ENCODE results near the gene ABCG4. TPM values are rescaled to one million over a fixed set of nuclear protein-coding genes. Genes with fewer than 3 reads are reported as not detected.

The ABCG4 gene
- total and polyA plus RNA-seq, 9 of the 15 experiments (the other 6 are each of a cell fraction or from before 2014, with no cell fraction given), result 0.03 to 0.11 (median 0.07) TPM; not detected in 4

DNA sequence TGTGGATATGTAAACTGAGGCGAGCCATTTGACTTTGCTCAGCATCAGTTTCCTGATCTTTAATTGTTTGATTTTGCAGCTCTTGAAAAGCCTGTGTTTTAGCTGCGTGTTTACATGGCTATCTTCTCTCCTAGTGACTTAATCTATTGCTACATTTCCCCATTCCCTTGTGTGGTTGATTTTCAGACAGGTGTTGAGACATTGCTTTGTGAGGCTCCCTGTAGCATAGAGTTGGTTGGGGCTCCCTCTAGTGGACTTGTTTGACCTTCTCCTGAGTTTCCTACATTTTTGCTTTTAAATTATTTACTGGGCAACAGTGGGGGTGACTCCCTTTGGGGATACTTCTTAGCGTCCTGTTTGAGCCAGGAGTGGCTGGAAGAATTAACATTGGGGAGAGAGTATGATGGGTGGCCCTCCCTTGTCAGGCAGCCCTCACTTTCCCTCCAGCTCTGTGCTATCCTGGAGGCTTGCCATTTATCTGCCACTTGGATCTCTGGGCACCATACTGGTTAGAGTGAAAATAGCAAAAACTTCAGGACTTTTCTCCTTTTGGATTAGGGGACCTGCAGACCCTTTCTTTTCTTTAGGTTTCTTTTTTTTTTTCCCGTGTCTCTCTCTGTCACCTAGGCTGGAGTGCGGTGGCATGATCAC is 48.1 kb downstream of the ABCG4 start (continued):
- TF ChIP-seq ZNF354B (CRISPR knock-in tag; IDR thresholded peaks at IDR 0.05) (no peak), XRCC5 (IDR thresholded peaks at IDR 0.05; ENCODE audit: low read depth, low read length) (0 out of 2 replicates have a peak, but pooled peaks have one; percentile 59), CC2D1A (IDR thresholded peaks at IDR 0.05) (peak; percentile 61; the same call in 1 of the 2 replicates), U2AF1 (optimal IDR thresholded peaks at IDR 0.05; ENCODE audit: low read depth, low read length) (no peak), MAZ (CRISPR knock-in tag; conservative IDR thresholded peaks at IDR 0.05 in 1 of 2, IDR thresholded peaks at IDR 0.05 in 1 of 2) (peak in 1 of 2 experiments; percentile 67; a peak in 2 of 4 replicates), TFAM (CRISPR knock-in tag; conservative IDR thresholded peaks at IDR 0.05) (no peak), ZNF384 (IDR thresholded peaks at IDR 0.05; ENCODE audit: low read depth, low read length) (no peak), GTF2A2 (tag; IDR thresholded peaks at IDR 0.05) (no peak), TAF1 (IDR thresholded peaks at IDR 0.05; ENCODE audit: control insufficient read depth, extremely low read depth, insufficient read depth, low read length, severe bottlenecking) (no peak), FOXJ2 (tag; IDR thresholded peaks at IDR 0.05) (no peak), HCFC1 (IDR thresholded peaks at IDR 0.05; ENCODE audit: low read depth, low read length) (no peak), PCBP1 (IDR thresholded peaks at IDR 0.05; ENCODE audit: low read depth, low read length, poor library complexity, severe bottlenecking) (no peak), POLR3A (IDR thresholded peaks at IDR 0.05; ENCODE audit: borderline replicate concordance, extremely low read depth, insufficient read depth, insufficient read length) (no peak), ARID1B (IDR thresholded peaks at IDR 0.05) (peak; percentile 25; the same call in 1 of the 2 replicates)
- TF ChIP-seq, protein P1, sequence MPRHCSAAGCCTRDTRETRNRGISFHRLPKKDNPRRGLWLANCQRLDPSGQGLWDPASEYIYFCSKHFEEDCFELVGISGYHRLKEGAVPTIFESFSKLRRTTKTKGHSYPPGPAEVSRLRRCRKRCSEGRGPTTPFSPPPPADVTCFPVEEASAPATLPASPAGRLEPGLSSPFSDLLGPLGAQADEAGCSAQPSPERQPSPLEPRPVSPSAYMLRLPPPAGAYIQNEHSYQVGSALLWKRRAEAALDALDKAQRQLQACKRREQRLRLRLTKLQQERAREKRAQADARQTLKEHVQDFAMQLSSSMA (CRISPR knock-in tag; IDR thresholded peaks at IDR 0.05), result no peak
- TF ChIP-seq, protein P2, sequence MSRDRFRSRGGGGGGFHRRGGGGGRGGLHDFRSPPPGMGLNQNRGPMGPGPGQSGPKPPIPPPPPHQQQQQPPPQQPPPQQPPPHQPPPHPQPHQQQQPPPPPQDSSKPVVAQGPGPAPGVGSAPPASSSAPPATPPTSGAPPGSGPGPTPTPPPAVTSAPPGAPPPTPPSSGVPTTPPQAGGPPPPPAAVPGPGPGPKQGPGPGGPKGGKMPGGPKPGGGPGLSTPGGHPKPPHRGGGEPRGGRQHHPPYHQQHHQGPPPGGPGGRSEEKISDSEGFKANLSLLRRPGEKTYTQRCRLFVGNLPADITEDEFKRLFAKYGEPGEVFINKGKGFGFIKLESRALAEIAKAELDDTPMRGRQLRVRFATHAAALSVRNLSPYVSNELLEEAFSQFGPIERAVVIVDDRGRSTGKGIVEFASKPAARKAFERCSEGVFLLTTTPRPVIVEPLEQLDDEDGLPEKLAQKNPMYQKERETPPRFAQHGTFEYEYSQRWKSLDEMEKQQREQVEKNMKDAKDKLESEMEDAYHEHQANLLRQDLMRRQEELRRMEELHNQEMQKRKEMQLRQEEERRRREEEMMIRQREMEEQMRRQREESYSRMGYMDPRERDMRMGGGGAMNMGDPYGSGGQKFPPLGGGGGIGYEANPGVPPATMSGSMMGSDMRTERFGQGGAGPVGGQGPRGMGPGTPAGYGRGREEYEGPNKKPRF (IDR thresholded peaks at IDR 0.05; ENCODE audit: low read depth, low read length), result no peak
- TF ChIP-seq, protein P3, sequence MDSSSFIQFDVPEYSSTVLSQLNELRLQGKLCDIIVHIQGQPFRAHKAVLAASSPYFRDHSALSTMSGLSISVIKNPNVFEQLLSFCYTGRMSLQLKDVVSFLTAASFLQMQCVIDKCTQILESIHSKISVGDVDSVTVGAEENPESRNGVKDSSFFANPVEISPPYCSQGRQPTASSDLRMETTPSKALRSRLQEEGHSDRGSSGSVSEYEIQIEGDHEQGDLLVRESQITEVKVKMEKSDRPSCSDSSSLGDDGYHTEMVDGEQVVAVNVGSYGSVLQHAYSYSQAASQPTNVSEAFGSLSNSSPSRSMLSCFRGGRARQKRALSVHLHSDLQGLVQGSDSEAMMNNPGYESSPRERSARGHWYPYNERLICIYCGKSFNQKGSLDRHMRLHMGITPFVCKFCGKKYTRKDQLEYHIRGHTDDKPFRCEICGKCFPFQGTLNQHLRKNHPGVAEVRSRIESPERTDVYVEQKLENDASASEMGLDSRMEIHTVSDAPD (CRISPR knock-in tag; IDR thresholded peaks at IDR 0.05), result no peak
- TF ChIP-seq, protein P4, sequence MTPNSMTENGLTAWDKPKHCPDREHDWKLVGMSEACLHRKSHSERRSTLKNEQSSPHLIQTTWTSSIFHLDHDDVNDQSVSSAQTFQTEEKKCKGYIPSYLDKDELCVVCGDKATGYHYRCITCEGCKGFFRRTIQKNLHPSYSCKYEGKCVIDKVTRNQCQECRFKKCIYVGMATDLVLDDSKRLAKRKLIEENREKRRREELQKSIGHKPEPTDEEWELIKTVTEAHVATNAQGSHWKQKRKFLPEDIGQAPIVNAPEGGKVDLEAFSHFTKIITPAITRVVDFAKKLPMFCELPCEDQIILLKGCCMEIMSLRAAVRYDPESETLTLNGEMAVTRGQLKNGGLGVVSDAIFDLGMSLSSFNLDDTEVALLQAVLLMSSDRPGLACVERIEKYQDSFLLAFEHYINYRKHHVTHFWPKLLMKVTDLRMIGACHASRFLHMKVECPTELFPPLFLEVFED (CRISPR knock-in tag; conservative IDR thresholded peaks at IDR 0.05), result no peak
